PC-9 (cell line): ENCODE data around the gene SERPING1. TPM values are rescaled to one million over a fixed set of nuclear protein-coding genes. Genes with fewer than 3 reads are reported as not detected.

Source experiments
- BruUV-seq: library from RNA; stranded (reverse); fragments of 400-500 nt; replicated peaks from 2 replicates; lab custom pipeline; 2021; lab: Mats Ljungman, UMichigan
- CTCF ChIA-PET: fragments of 300-600 bp; sonication (Branson Sonifier 250); formaldehyde crosslinking; loops from one replicate; lab custom pipeline; 2022; ENCODE audit warnings: antibody characterized with exemption; lab: Charles Lee
- POLR2A ChIA-PET: fragments of 300-600 bp; sonication (Branson Sonifier 250); formaldehyde crosslinking; loops from one replicate; lab custom pipeline; 2022; ENCODE audit warnings: antibody characterized with exemption; ENCODE audit not compliant: unreplicated experiment; lab: Charles Lee
- DNase-seq, 2 experiments: peaks; one replicate each; pipeline versions ENCODE4 v3.0.0 to v3.0.0-alpha.2; 2015 to 2022; ENCODE audit warnings: mixed read lengths in 1 of 2
- H2AFZ ChIP-seq: fragments of 200-600 bp; sonication (generic); 2 replicates; pipeline ENCODE4 v1.8.1; 2017; ENCODE audit warnings: antibody characterized with exemption
- H3F3A ChIP-seq: fragments of 200-600 bp; sonication (generic); 2 replicates; pipeline ENCODE4 v1.8.1; 2017; ENCODE audit warnings: antibody characterized with exemption, mild to moderate bottlenecking, low read depth; ENCODE audit not compliant: insufficient read depth
- H3K27ac ChIP-seq: fragments of 200-600 bp; sonication (generic); 2 replicates; pipeline ENCODE4 v1.6.1; 2016; ENCODE audit warnings: mixed run types
- H3K27me3 ChIP-seq: fragments of 200-600 bp; sonication (generic); 2 replicates; pipeline ENCODE4 v1.6.1; 2016; ENCODE audit warnings: low read depth, mixed run types; ENCODE audit not compliant: insufficient read depth
- H3K36me3 ChIP-seq: fragments of 200-600 bp; sonication (generic); 2 replicates; pipeline ENCODE4 v1.6.1; 2016; ENCODE audit warnings: low read depth, mixed run types
- H3K4me1 ChIP-seq: fragments of 200-600 bp; sonication (generic); replicated peaks from 2 replicates; pipeline ENCODE4 v1.6.1; 2016; ENCODE audit warnings: mixed run types; ENCODE audit not compliant: insufficient read depth
- H3K4me2 ChIP-seq: fragments of 200-600 bp; sonication (generic); 2 replicates; pipeline ENCODE4 v1.6.1; 2017; ENCODE audit warnings: mixed run types
- H3K4me3 ChIP-seq: fragments of 200-600 bp; sonication (generic); 2 replicates; pipeline ENCODE4 v1.6.1; 2016; ENCODE audit warnings: mixed run types
- H3K79me2 ChIP-seq: fragments of 200-600 bp; sonication (generic); 2 replicates; pipeline ENCODE4 v1.6.1; 2017; ENCODE audit warnings: low read depth, mixed run types
- H3K9me2 ChIP-seq: fragments of 200-600 bp; sonication (generic); 2 replicates; pipeline ENCODE4 v1.8.1; 2017; ENCODE audit warnings: mild to moderate bottlenecking; ENCODE audit not compliant: insufficient read depth
- H3K9me3 ChIP-seq: fragments of 200-600 bp; sonication (generic); 2 replicates; pipeline ENCODE4 v1.8.1; 2016; ENCODE audit warnings: low read depth; ENCODE audit not compliant: insufficient read depth
- H4K20me1 ChIP-seq: fragments of 200-600 bp; sonication (generic); 2 replicates; pipeline ENCODE4 v1.8.1; 2017; ENCODE audit not compliant: insufficient read depth
- EZH2 ChIP-seq: fragments of 200-600 bp; sonication (generic); IDR thresholded peaks from 2 replicates; pipeline ENCODE4 v1.8.0; 2017; ENCODE audit warnings: antibody characterized with exemption, low read depth
- intact Hi-C: fragments of 100-400 bp; cut with micrococcal nuclease; formaldehyde crosslinking; loops from one replicate; pipeline ENCODE4 v1.10.0; 2022; ENCODE audit not compliant: unreplicated experiment
- total RNA-seq: library from RNA; stranded (reverse); gene quantifications from 2 replicates; pipeline ENCODE4 v1.2.3, GENCODE V29; 2021
- TF ChIP-seq, protein P1 (sequence below): fragments of 200-600 bp; sonication (generic); conservative IDR thresholded peaks from 2 replicates; pipeline ENCODE4 v1.6.1; 2017; ENCODE audit warnings: mixed run types, antibody characterized with exemption, mild to moderate bottlenecking, moderate library complexity

Gene SERPING1
- total RNA-seq, 1 experiment from 2014 or later, result 3.1 TPM

DNA sequence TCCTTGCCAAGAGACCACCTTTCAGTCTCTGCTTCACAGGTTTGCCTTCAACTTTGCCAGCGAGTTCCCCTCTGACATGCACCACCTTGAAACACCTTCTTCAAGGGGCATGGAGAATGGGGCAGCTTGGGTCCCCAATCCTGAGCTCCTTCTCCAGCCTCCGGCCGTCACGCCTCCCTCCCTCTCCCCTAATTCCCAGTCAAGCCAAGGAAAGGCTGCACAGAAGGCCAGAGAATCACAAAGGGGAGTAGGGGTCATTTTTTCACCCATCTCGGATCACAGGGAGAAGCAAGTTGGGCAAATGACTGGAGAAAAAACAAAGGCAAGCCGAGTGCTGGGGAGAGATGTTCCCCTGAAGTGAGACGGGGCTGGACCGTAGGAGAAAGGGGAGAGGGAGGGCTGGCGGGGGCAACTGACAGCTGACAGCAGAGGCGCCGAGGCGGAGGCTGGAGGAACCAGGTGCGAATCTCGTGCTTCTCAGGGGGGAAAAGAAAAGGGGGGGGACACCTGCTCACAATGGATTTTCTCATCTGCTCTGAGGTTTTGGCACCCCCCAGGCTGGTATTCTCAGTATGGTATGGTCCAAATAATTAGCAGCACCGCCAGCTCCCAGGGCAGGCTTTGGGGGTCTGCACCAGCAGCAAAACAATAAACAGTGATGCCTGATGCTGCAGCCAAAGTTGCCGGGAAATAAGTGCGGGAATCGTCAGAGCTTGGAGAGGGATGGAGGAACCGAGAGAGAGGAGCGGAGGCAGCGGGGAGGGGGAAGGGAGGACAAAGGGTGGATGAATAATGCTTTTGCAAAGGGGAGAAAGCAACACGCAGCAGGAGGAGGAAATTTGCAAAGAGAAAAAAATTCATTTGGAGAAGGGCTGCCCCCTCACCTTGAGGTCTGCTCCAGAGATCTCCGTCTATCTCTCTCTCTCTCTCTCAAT lies 51.6 kb downstream of the SERPING1 start:
- POLR2A ChIA-PET, result interaction anchor here (0.6 to 0.9 kb wide), 2 partner anchors 43 to 258 kb away, joined by 3 read pairs; no protein-coding TSS in a partner anchor
- H3K9me2 ChIP-seq, result no peaks in the 10 kb centered on the region
- no peak; the same call in 1 of the 2 replicates for TF ChIP-seq EZH2
- TF ChIP-seq, protein P1, sequence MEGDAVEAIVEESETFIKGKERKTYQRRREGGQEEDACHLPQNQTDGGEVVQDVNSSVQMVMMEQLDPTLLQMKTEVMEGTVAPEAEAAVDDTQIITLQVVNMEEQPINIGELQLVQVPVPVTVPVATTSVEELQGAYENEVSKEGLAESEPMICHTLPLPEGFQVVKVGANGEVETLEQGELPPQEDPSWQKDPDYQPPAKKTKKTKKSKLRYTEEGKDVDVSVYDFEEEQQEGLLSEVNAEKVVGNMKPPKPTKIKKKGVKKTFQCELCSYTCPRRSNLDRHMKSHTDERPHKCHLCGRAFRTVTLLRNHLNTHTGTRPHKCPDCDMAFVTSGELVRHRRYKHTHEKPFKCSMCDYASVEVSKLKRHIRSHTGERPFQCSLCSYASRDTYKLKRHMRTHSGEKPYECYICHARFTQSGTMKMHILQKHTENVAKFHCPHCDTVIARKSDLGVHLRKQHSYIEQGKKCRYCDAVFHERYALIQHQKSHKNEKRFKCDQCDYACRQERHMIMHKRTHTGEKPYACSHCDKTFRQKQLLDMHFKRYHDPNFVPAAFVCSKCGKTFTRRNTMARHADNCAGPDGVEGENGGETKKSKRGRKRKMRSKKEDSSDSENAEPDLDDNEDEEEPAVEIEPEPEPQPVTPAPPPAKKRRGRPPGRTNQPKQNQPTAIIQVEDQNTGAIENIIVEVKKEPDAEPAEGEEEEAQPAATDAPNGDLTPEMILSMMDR, result no peak
- no peaks in the 10 kb centered on the region for H4K20me1 ChIP-seq
- H3K27ac ChIP-seq, result no peak overlapping the region
- no peak overlapping the region for H3K4me3 ChIP-seq
- no peaks in the 10 kb centered on the region; the same call in 1 of the 2 replicates for H3F3A ChIP-seq
- BruUV-seq, result TSS peak; percentile 33
- H3K79me2 ChIP-seq, result no peaks in the 10 kb centered on the region
- peak overlapping the region; percentile 45 for H3K4me2 ChIP-seq
- no peak for DNase-seq
- intact Hi-C loops, result no loop called here
- CTCF ChIA-PET, result interaction anchor here (0.7 to 1.3 kb wide), 3 partner anchors 9 to 217 kb away, joined by 4 read pairs; no protein-coding TSS in a partner anchor
- peaks cover 53% of the 10 kb centered on the region for H3K27me3 ChIP-seq
- H2AFZ ChIP-seq, result no peak overlapping the region
- H3K36me3 ChIP-seq, result no peaks in the 10 kb centered on the region
- peaks cover 3% of the 10 kb centered on the region; the same call in 1 of the 2 replicates for H3K4me1 ChIP-seq
- no peaks in the 10 kb centered on the region for H3K9me3 ChIP-seq

DNA sequence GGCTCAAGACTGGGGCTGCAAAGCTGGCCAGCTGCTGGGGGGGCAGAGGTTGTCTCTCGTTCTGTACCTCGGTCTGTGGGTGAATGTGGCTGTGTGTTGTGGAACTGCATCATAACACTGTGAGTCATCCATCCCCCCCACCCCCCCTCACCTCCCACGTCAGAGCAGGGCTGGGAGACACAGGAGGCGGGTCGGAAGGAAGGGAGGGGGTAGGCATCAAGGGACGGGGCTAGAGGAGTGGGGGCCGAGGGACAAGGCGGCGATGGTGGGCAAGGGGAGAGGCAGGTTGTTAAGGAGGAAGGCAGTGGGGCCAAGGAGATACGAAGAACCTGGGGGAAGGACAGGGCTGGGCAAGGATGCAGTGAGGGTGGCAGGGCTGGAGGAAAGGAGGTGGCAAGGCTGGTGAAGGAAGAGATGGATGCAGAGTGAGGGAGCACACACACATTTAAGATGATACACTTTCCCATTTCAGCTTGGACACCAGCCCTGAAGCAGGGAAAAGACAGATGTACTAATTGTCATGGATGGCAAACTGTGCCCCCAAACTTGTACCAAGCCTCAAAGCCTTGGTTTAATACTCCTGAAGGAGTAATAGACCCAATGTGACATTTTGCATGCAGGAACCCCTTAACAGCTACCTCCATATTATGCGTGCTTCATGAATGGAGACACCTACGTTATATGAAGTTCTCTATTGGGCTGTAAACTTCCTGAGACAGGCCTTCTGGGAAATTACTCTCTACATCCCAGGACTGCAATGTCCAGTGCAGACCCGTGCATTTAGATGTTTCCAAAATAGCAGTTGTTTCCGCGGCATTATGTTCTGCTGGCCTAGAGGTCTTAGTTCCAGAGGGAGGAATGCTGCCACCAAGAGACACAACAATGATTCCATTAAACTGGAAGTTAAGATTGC lies 52.6 kb downstream of the SERPING1 start, which contains the start of gene YPEL4:
TSS of gene YPEL4 (minus strand) at position 87 of the 913 bp plus-strand sequence. CDS start 2,805 bp downstream, outside the sequence.
- Histone ChIP-seq H2AFZ (no peak within 1 kb of the TSS), H3K4me3 (no peak within 1 kb of the TSS), H3K9me3 (no peaks in the 10 kb centered on the region), H3K4me1 (0 out of 2 replicates have a peak, but pooled peaks cover under 1% of the 10 kb centered on the region), H3K79me2 (no peaks in the 10 kb centered on the region), H3F3A (no peaks in the 10 kb centered on the region; the same call in 1 of the 2 replicates), H3K36me3 (no peaks in the 10 kb centered on the region), H3K4me2 (peak within 1 kb of the TSS; percentile 45), H4K20me1 (no peaks in the 10 kb centered on the region), H3K27ac (no peak within 1 kb of the TSS), H3K27me3 (peaks cover 51% of the 10 kb centered on the region), H3K9me2 (no peaks in the 10 kb centered on the region)
- BruUV-seq, result no TSS peak
- DNase-seq, result no peak
- POLR2A ChIA-PET, result interaction anchor here (0.6 to 0.9 kb wide), 2 partner anchors 42 to 259 kb away, joined by 3 read pairs; no protein-coding TSS in a partner anchor
- TF ChIP-seq, protein P1, result no peak
- TF ChIP-seq EZH2, result no peak
- intact Hi-C loops, result no loop called here
- CTCF ChIA-PET, result interaction anchor here (0.7 kb wide), 2 partner anchors 18 to 218 kb away, joined by 4 read pairs; no protein-coding TSS in a partner anchor

DNA sequence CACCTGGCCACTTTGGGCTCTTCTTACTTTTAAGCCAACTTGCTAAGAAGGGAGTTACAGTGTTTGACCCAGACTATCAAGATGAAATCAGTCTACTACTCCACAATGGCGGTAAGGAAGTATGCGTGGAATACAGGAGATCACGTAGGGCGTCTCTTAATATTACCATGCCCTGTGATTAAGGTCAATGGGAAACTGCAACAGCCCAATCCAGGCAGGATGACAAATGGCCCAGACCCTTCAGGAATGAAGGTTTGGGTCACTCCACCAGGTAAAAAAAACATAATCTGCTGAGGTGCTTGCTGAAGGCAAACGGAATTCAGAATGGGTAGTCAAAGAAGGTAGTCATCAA lies 53.2 kb downstream of the SERPING1 start:
- Histone ChIP-seq H3K4me3 (no peak overlapping the region), H3K27ac (no peak overlapping the region), H3F3A (no peaks in the 10 kb centered on the region; the same call in 1 of the 2 replicates), H3K9me2 (no peaks in the 10 kb centered on the region), H3K4me2 (no peak overlapping the region), H3K9me3 (no peaks in the 10 kb centered on the region), H3K36me3 (no peaks in the 10 kb centered on the region), H2AFZ (no peak overlapping the region), H3K79me2 (no peaks in the 10 kb centered on the region), H3K4me1 (no peaks in the 10 kb centered on the region), H4K20me1 (no peaks in the 10 kb centered on the region), H3K27me3 (peaks cover 45% of the 10 kb centered on the region)
- no peak for TF ChIP-seq EZH2
- TF ChIP-seq, protein P1, result no peak
- ChIA-PET CTCF (no interaction called here), POLR2A (no interaction called here)
- no peak for DNase-seq
- intact Hi-C loops, result no loop called here
- no TSS peak for BruUV-seq
